LoVo (cell line): Measurements from ENCODE around the gene OASL.
A peak's percentile ranks its signal among the peaks of the same experiment; 100 is the strongest.
"Not testable (repeated sequence)": the region's sequence is repeated elsewhere in the genome, so short reads cannot be mapped to it uniquely, and the experiment has no call there.

Source experiments
- DNase-seq: peaks from one replicate; pipeline ENCODE4 v3.0.0-alpha.2; 2016; ENCODE audit warnings: low spot score

The OASL gene

GRCh38 chr12:121059031-121059898 is 20.2 kb upstream of the OASL start:
- DNase-seq, result peak; percentile 23

DNA sequence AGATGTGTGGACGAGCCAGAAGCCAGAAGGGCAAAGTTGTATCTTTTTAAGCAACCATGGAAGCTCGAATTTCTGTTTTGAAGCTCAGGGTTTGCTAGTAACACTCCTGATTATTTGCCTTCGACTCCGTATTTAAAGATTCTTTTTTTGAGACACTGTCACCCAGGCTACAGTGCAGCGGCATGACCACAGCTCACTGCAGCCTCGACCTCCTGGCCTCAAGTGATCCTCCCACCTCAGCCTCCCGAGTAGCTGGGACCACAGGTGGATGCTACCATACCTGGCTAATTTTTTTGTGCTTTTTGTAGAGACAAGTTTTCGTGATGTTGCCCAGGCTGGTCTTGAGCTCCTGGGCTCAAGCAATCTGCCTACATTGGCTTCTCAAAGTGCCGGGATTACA is 18.7 kb upstream of the OASL start:
- no peak for DNase-seq

GRCh38 chr12:121053706-121054105 is 14.7 kb upstream of the OASL start:
- DNase-seq, result no peak

- DNase-seq, result no peak
Measured at GRCh38 chr12:121050725-121051124, 11.7 kb upstream of the OASL start.

DNA sequence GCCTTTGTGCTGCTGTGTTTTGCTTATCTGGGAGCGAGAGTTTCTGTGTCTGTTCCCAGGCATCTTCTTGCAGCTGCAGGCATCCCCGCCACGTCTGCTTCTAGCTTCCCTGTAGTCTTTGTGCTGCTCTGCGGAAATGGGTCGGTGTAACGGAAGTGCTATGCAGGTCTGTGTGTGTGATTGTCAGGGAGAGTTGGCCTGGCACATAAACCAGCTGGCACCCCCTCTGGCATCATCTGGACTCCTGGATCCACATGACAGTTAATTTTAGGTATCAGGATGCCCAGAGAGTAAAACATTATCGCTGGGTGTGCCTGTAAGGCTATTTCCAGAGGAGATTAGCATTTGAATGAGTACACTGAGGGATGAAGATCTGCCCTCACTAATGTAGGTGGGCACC is 9.4 kb upstream of the OASL start:
- DNase-seq, result no peak

DNA sequence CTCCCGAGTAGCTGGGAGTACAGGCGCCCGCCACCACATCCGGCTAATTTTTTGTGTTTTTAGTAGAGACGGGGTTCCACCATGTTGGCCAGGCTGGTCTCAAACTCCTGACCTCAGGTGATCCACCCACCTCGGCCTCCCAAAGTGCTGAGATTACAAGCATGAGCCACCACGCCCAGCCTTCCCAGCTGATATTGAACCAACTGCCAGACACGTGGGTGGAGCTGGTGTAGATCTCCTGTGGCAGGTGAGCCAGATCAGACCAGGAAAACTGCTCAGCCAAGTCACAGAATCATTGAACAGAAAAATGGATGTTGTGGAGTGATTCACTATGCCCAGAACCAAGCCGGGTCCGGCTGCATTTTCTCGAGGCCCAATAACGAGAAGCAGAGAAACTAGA is 8.4 kb upstream of the OASL start:
- not testable (repeated sequence) for DNase-seq

- DNase-seq, result no peak
Measured at GRCh38 chr12:121043067-121043466, 4.0 kb upstream of the OASL start.

DNA sequence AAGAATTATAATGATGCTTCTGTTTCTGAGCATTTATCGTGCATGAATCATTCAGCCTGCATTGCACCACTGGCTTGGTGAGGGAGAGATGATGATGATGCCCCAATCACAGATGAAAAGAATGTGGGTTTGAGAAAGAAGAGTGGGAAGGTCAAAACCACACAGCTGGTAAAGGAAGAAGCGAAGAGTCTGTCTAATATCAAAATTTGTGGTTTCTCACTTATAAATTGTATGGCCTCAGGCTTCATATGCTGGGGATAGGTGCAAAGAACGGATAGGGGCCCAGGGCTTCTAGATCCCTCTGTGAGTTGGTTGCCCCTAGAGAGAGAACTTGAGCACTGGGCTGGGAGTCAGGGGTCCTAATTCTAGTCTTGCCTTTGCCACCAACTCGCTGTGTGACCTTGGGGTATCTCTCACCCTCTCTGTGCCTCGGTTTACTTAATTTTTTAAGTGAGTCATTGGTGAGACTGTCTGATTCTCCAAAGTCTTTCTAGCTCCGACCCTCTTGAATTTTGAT is 2.2 kb downstream of the OASL start:
- DNase-seq, result no peak

DNA sequence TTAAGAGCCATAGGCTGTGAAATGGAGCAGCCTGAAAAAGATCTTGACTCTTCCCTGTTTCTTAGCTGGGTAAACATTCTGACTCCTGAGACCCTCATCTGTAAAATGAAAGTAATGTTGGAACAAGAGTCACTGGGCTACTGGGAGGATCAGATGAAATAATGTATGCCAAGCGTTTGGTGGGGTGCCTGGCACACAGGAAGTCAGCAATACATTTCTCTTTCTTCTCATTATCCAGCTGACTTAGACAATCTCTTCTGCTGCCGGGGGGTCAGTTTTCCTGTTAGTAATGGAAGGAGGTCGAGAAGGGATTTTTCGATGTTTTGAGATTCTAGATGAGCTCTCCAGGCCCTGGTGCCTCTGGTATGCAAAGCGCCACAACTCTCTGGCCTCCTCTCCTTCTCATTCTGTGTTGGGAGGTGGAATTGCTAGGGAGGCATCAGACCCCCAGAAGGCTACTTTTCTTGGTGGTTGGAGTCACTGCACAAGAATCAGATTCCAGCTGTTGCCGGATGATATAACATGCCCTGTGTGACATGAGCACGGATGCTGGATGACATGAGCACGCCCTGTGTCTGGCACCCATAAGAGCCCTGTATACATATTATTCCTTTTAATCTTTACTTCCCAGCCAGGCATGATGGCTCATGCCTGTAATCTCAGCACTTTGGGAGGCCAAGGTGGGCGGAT is 4.3 kb downstream of the OASL start:
- DNase-seq, result no peak

GRCh38 chr12:121033625-121034349 is 5.3 kb downstream of the OASL start:
- peak; percentile 62 for DNase-seq

DNA sequence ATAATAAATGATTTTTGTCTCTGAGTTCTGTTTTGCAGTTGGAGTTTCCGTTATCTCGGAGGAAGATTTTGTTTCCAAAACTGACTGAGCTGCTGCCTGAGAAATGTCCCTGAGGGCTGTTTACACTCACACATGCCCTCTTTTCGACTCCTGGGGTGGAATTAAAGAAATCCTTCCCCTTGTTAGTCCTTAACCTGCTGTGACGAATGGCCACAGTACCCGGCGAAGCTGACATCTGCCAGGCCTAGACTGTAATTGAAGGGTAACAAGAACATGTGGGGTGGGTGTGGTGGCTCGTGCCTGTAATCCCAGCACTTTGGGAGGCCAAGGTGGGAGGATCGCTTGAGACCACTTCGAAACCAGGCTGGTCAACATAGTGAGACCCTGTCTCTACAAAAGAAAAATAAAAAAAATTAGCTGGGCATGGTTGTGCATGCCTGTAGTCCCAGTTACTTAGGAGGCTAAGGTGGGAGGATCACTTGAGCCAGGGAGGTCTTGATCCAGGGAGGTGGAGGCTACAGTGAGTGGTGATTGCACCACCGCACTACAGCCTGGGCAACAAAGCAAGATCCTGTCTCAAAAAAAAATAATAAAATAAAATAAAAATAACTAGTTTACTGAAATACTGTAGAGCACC is 8.4 kb downstream of the OASL start:
- no peak for DNase-seq

GRCh38 chr12:121026274-121027045 is 12.6 kb downstream of the OASL start:
- peak; percentile 12 for DNase-seq

- peak; percentile 85 for DNase-seq
Measured at GRCh38 chr12:121025442-121026226, 13.4 kb downstream of the OASL start.

DNA sequence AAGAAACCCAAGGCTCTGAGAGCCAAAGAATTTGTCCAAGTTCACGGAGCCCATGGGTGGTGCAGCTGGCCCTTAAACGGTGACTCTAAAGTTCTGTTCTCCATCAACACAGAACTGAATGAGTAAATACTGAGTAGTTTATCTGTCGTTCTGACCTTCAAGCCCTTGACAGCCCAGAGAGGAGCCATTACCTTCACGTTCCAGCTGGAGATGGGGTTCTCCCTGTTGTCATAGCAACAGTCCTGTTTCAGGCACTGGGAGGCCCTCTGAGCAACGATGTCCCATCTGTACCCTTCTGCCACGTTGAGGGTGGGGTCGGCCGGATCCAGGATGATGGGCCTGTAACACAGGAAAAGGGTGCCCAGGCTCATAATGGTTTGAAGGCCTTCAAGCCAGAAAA is 15.2 kb downstream of the OASL start:
- DNase-seq, result no peak

DNA sequence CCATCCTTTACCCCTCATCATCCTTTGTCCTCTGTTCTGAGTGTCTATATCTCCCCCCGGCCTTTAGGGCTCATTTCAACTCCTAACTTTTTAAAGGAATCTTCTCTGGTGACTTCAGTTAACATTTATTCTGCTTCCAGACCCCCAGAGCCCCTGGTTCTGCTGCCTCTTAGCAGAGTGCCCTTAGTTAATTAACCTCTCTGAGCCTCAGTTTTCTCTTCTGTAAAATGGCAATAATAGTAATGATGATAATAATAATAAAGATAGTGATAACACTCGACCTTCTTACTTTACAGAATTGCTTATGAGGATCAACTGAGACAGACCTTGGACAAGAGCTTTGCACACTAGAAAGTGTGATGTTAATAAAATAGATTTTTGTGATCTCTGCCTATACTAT is 16.3 kb downstream of the OASL start:
- no peak for DNase-seq

GRCh38 chr12:121021754-121022153 is 17.3 kb downstream of the OASL start:
- DNase-seq, result no peak

DNA sequence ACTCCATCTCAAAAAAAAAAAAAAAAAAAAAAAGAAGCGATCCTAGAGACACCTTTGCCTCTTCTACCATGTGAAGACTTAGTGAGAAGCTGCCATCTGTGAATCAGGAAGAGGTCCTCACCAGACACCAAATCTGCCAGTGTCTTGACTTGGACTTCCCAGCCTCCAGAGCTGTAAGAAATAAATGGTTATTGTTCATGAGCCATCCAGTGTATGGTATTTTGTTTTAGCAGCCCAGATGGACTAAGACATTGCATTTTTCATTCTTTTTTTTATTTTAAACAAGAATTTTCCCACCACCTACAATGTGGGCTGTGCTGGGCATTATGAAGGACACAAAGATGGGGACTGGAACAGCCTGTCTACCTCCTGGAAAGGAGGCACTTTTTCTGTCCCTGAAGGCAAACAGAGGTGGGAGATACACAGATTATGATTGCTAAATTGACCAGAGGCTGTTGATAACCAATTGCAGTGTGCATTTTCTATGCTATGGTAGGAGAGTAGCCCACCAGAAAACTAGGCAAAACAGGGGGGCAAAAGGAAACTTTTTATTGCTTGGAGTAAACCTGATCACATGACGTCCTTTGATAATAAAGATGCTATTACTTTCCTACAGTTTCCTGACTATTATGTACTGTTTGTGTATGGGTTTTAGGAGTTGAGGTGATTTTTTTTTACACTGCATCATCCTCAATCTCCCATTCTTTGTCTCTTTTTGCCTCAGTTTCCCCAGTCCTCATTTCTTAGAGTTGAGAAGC is 20.0 kb downstream of the OASL start:
- no peak for DNase-seq

DNA sequence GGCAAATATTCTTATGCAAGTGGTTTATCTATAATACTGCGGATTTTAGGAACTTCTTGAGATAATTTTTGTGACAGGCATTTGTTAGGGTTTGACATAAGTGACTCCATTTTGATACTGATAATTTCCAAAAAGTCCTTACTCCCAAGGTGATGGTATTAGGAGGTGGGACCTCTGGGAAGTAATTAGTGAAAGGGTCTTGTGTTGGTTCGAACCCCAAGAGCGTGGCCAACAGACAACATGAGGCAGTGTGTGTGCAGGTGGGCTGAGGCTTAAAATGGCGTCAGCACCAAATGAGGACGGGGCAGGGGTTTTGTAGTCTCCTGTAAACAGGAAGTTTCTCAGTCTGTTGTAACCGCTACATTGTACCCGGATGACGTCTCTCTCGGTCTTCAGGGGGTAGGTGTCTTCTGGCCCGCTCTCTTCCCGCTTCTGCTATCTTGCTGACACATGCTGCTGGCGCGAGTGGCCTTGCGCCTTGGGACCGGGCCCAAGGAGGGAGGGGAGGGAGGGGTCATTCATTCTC is 21.0 kb downstream of the OASL start:
- DNase-seq, result no peak
